Measurements from ENCODE around the gene ARHGAP42. TPM values are rescaled to one million over a fixed set of nuclear protein-coding genes. Genes with fewer than 3 reads are reported as not detected.

ARHGAP42 gene
- total and polyA plus RNA-seq, 12 donors = 2.5 to 25.0 (median 11.5) TPM

GRCh38 chr11:100673063-100673462 lies 14.0 kb upstream of the ARHGAP42 start:
- H3K27ac ChIP-seq = no peak overlapping the region
- no peaks in the 10 kb centered on the region for H3K36me3 ChIP-seq (replicated peaks in 1 of 2)
- no peaks in the 10 kb centered on the region for H3K9me3 ChIP-seq (replicated peaks in 1 of 3)
- H3K4me3 ChIP-seq = no peak overlapping the region
- no peaks in the 10 kb centered on the region for H3K4me1 ChIP-seq (replicated peaks in 1 of 2)
- TF ChIP-seq, protein P1, sequence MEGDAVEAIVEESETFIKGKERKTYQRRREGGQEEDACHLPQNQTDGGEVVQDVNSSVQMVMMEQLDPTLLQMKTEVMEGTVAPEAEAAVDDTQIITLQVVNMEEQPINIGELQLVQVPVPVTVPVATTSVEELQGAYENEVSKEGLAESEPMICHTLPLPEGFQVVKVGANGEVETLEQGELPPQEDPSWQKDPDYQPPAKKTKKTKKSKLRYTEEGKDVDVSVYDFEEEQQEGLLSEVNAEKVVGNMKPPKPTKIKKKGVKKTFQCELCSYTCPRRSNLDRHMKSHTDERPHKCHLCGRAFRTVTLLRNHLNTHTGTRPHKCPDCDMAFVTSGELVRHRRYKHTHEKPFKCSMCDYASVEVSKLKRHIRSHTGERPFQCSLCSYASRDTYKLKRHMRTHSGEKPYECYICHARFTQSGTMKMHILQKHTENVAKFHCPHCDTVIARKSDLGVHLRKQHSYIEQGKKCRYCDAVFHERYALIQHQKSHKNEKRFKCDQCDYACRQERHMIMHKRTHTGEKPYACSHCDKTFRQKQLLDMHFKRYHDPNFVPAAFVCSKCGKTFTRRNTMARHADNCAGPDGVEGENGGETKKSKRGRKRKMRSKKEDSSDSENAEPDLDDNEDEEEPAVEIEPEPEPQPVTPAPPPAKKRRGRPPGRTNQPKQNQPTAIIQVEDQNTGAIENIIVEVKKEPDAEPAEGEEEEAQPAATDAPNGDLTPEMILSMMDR (IDR thresholded peaks at IDR 0.05) = no peak
- WGBS, 4 donors = 81 to 93% (median 89%) methylated on average over 1 of the region's 1 CpG
- no peaks in the 10 kb centered on the region for H3K27me3 ChIP-seq
- no peak for DNase-seq
- intact Hi-C loops (cut with DNase I) = no loop called here

DNA sequence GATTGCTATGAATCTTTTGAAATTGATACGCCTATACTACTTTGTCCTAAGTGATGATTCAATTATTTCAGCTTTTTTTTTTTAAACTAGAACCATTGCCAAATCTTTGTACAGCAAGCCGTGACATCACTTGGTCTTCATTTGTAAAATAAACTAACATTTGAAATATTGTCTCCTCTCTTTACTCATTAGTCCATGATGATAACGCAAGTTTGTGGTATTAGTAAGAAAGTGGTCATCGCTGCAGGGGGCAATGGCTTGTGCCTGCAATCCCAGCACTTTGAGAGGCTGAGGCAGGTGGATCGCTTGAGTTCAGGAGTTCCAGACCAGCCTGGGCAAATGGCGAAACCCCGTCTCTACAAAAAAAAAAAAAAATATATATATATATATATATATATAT lies 12.9 kb upstream of the ARHGAP42 start:
- DNase-seq = no peak
- Histone ChIP-seq H3K27me3 (no peaks in the 10 kb centered on the region), H3K4me3 (no peak overlapping the region), H3K9me3 (replicated peaks in 1 of 3) (no peaks in the 10 kb centered on the region), H3K36me3 (replicated peaks in 1 of 2) (no peaks in the 10 kb centered on the region), H3K4me1 (replicated peaks in 1 of 2) (no peaks in the 10 kb centered on the region), H3K27ac (no peak overlapping the region)
- 92 to 97% (median 93%) methylated on average over 7 of the region's 7 CpGs for WGBS, 4 donors
- intact Hi-C loops (cut with DNase I) = no loop called here
- TF ChIP-seq, protein P1 (IDR thresholded peaks at IDR 0.05) = no peak

- intact Hi-C loops (cut with DNase I) = no loop called here
- H3K27ac ChIP-seq = no peak overlapping the region
- no peak for DNase-seq
- TF ChIP-seq, protein P1 (IDR thresholded peaks at IDR 0.05) = no peak
- TF ChIP-seq POLR2A (IDR thresholded peaks at IDR 0.05) = no peak
- no peaks in the 10 kb centered on the region for H3K36me3 ChIP-seq (replicated peaks in 1 of 2)
- no peaks in the 10 kb centered on the region for H3K27me3 ChIP-seq
- no peaks in the 10 kb centered on the region for H3K4me1 ChIP-seq (replicated peaks in 1 of 2)
- H3K4me3 ChIP-seq = no peak overlapping the region
- 80 to 86% (median 84%) methylated on average over 4 of the region's 4 CpGs for WGBS, 4 donors
- H3K9me3 ChIP-seq (replicated peaks in 1 of 3) = no peaks in the 10 kb centered on the region
Observed at GRCh38 chr11:100675115-100675650, 11.9 kb upstream of the ARHGAP42 start.

- WGBS, 4 donors = 80 to 89% (median 86%) methylated on average over 4 of the region's 4 CpGs
- no peak for DNase-seq
- H3K4me3 ChIP-seq = no peak overlapping the region
- no peaks in the 10 kb centered on the region for H3K9me3 ChIP-seq (replicated peaks in 1 of 3)
- H3K27ac ChIP-seq = no peak overlapping the region
- intact Hi-C loops (cut with DNase I) = no loop called here
- no peaks in the 10 kb centered on the region for H3K27me3 ChIP-seq
- H3K36me3 ChIP-seq (replicated peaks in 1 of 2) = no peaks in the 10 kb centered on the region
- H3K4me1 ChIP-seq (replicated peaks in 1 of 2) = no peaks in the 10 kb centered on the region
- no peak for TF ChIP-seq POLR2A (IDR thresholded peaks at IDR 0.05)
- TF ChIP-seq, protein P1 (IDR thresholded peaks at IDR 0.05) = no peak
Observed at GRCh38 chr11:100676901-100677300, 10.2 kb upstream of the ARHGAP42 start.

All from adrenal gland (tissue), 12 donors.